Neural progenitor cell (in vitro differentiated cells): ENCODE data around the gene CHAF1A. TPM values are rescaled to one million over a fixed set of nuclear protein-coding genes. Genes with fewer than 3 reads are reported as not detected.

Experiments used
- DNase-seq: peaks from one replicate; pipeline ENCODE4 v3.0.0-alpha.2; 2016; ENCODE audit warnings: low spot score
- H2AFZ ChIP-seq: fragments of 200-600 bp; sonication (generic); replicated peaks from 2 replicates; pipeline ENCODE4 v1.6.1; 2016; ENCODE audit warnings: antibody characterized with exemption
- H3F3A ChIP-seq: fragments of 200-600 bp; sonication (generic); 2 replicates; pipeline ENCODE4 v1.6.1; 2016; ENCODE audit warnings: antibody characterized with exemption, low read depth
- H3K27ac ChIP-seq: fragments of 200-600 bp; sonication (generic); 2 replicates; pipeline ENCODE4 v1.5.1; 2016; ENCODE audit warnings: mild to moderate bottlenecking
- H3K27me3 ChIP-seq: fragments of 200-600 bp; sonication (generic); 2 replicates; pipeline ENCODE4 v1.6.1; 2016; ENCODE audit warnings: mild to moderate bottlenecking, moderate library complexity
- H3K36me3 ChIP-seq: fragments of 200-600 bp; sonication (generic); 2 replicates; pipeline ENCODE4 v1.5.1; 2016
- H3K4me1 ChIP-seq: fragments of 200-600 bp; sonication (generic); 2 replicates; pipeline ENCODE4 v1.6.1; 2016; ENCODE audit warnings: mixed run types
- H3K4me2 ChIP-seq: fragments of 200-600 bp; sonication (generic); 2 replicates; pipeline ENCODE4 v1.6.1; 2016
- H3K4me3 ChIP-seq: fragments of 200-600 bp; sonication (generic); 2 replicates; pipeline ENCODE4 v1.5.1; 2016
- H3K79me2 ChIP-seq: fragments of 200-600 bp; sonication (generic); 2 replicates; pipeline ENCODE4 v1.6.1; 2016; ENCODE audit warnings: low read depth
- H3K9ac ChIP-seq: fragments of 200-600 bp; sonication (generic); 2 replicates; pipeline ENCODE4 v1.6.1; 2016
- H3K9me3 ChIP-seq: fragments of 200-600 bp; sonication (generic); 2 replicates; pipeline ENCODE4 v1.5.1; 2016; ENCODE audit warnings: low read depth
- H4K20me1 ChIP-seq: fragments of 200-600 bp; sonication (generic); 2 replicates; pipeline ENCODE4 v1.6.1; 2016; ENCODE audit warnings: low read depth
- H3K27ac Mint-ChIP-seq: 3 replicates; pipeline ENCODE4 v1.8.0; 2021; ENCODE audit warnings: mixed read lengths
- H3K27me3 Mint-ChIP-seq: 2 replicates; pipeline ENCODE4 v1.8.0; 2022; ENCODE audit warnings: low read depth, mild to moderate bottlenecking, inconsistent platforms, moderate library complexity, mixed read lengths; ENCODE audit not compliant: insufficient read depth
- H3K36me3 Mint-ChIP-seq: 3 replicates; pipeline ENCODE4 v1.8.0; 2021; ENCODE audit warnings: mixed read lengths
- H3K4me1 Mint-ChIP-seq: 3 replicates; pipeline ENCODE4 v1.8.0; 2021; ENCODE audit warnings: mixed read lengths
- H3K4me3 Mint-ChIP-seq: 3 replicates; pipeline ENCODE4 v1.8.0; 2021; ENCODE audit warnings: mild to moderate bottlenecking, moderate library complexity, mixed read lengths
- H3K9me3 Mint-ChIP-seq: 3 replicates; pipeline ENCODE4 v1.8.0; 2020; ENCODE audit warnings: mixed read lengths
- CTCF ChIP-seq: fragments of 200-600 bp; sonication (generic); IDR thresholded peaks from 2 replicates; pipeline ENCODE4 v1.5.1; 2017; ENCODE audit warnings: antibody characterized with exemption, mild to moderate bottlenecking
- EZH2 ChIP-seq: fragments of 200-600 bp; sonication (generic); IDR thresholded peaks from 2 replicates; pipeline ENCODE4 v1.6.1; 2017; ENCODE audit warnings: antibody characterized with exemption, mild to moderate bottlenecking, moderate library complexity
- EZH2phosphoT487 ChIP-seq: fragments of 200-600 bp; sonication (generic); IDR thresholded peaks from 2 replicates; pipeline ENCODE4 v1.6.1; 2017; ENCODE audit warnings: antibody characterized with exemption
- total RNA-seq: library from RNA; depleted of rRNA; stranded (reverse); fragments of >200 nt; gene quantifications from 2 replicates; pipeline ENCODE4 v1.2.3, GENCODE V29; 2015; ENCODE audit warnings: low replicate concordance

CHAF1A gene
- total RNA-seq, 1 donor from 2014 or later, result 37.5 TPM

- H3K27me3 Mint-ChIP-seq, result peaks cover 2% of the 10 kb centered on the region
- H3K4me2 ChIP-seq, result no peak overlapping the region
- no peaks in the 10 kb centered on the region for H3F3A ChIP-seq
- H3K36me3 Mint-ChIP-seq, result peaks cover 40% of the 10 kb centered on the region
- H3K4me1 Mint-ChIP-seq, result no peaks in the 10 kb centered on the region
- peaks cover 3% of the 10 kb centered on the region for H4K20me1 ChIP-seq
- H3K27ac ChIP-seq, result no peak overlapping the region
- H3K36me3 ChIP-seq, result no peaks in the 10 kb centered on the region
- H3K4me3 ChIP-seq, result no peak overlapping the region
- no peaks in the 10 kb centered on the region for H3K4me1 ChIP-seq
- no peaks in the 10 kb centered on the region for H3K27me3 ChIP-seq
- no peak for DNase-seq
- no peaks in the 10 kb centered on the region for H3K79me2 ChIP-seq
- no peaks in the 10 kb centered on the region for H3K9me3 Mint-ChIP-seq
- TF ChIP-seq CTCF (no peak), EZH2phosphoT487 (no peak), EZH2 (no peak)
- H3K4me3 Mint-ChIP-seq, result no peak overlapping the region
- peak overlapping the region; percentile 28 for H3K27ac Mint-ChIP-seq
- no peak overlapping the region for H2AFZ ChIP-seq
- H3K9ac ChIP-seq, result no peak overlapping the region
- no peaks in the 10 kb centered on the region for H3K9me3 ChIP-seq
Measured at GRCh38 chr19:4429256-4429655, 26.8 kb downstream of the CHAF1A start.

- Histone ChIP-seq H3K4me2 (no peak overlapping the region), H3K27me3 (no peaks in the 10 kb centered on the region), H3K9ac (no peak overlapping the region), H3K4me1 (no peaks in the 10 kb centered on the region), H3K27ac (no peak overlapping the region), H2AFZ (no peak overlapping the region), H3K9me3 (no peaks in the 10 kb centered on the region), H3K4me3 (no peak overlapping the region), H4K20me1 (peaks cover 3% of the 10 kb centered on the region), H3F3A (no peaks in the 10 kb centered on the region), H3K36me3 (no peaks in the 10 kb centered on the region), H3K79me2 (no peaks in the 10 kb centered on the region)
- H3K27ac Mint-ChIP-seq, result no peak overlapping the region
- no peaks in the 10 kb centered on the region for H3K9me3 Mint-ChIP-seq
- peaks cover 45% of the 10 kb centered on the region for H3K36me3 Mint-ChIP-seq
- H3K4me1 Mint-ChIP-seq, result no peaks in the 10 kb centered on the region
- TF ChIP-seq EZH2phosphoT487 (no peak), EZH2 (no peak), CTCF (no peak)
- no peak overlapping the region for H3K4me3 Mint-ChIP-seq
- H3K27me3 Mint-ChIP-seq, result no peaks in the 10 kb centered on the region
- no peak for DNase-seq
Measured at GRCh38 chr19:4429771-4430171, 27.3 kb downstream of the CHAF1A start.

- no peak for DNase-seq
- peaks cover 43% of the 10 kb centered on the region for H3K36me3 Mint-ChIP-seq
- Histone ChIP-seq H3K4me3 (no peak overlapping the region), H3K9ac (no peak overlapping the region), H3K4me1 (no peaks in the 10 kb centered on the region), H3K9me3 (no peaks in the 10 kb centered on the region), H3K4me2 (no peak overlapping the region), H3K36me3 (no peaks in the 10 kb centered on the region), H4K20me1 (peaks cover 9% of the 10 kb centered on the region), H3K27ac (no peak overlapping the region), H2AFZ (no peak overlapping the region), H3K27me3 (no peaks in the 10 kb centered on the region), H3K79me2 (peaks cover 6% of the 10 kb centered on the region), H3F3A (no peaks in the 10 kb centered on the region)
- no peaks in the 10 kb centered on the region for H3K9me3 Mint-ChIP-seq
- H3K4me3 Mint-ChIP-seq, result no peak overlapping the region
- TF ChIP-seq EZH2phosphoT487 (no peak), CTCF (no peak), EZH2 (no peak)
- no peak overlapping the region for H3K27ac Mint-ChIP-seq
- H3K4me1 Mint-ChIP-seq, result no peaks in the 10 kb centered on the region
- H3K27me3 Mint-ChIP-seq, result no peaks in the 10 kb centered on the region
Measured at GRCh38 chr19:4430760-4431159, 28.3 kb downstream of the CHAF1A start.
